Measurements from ENCODE around the gene MS4A12.
"Not testable (repeated sequence)": the region's sequence is repeated elsewhere in the genome, so short reads cannot be mapped to it uniquely, and the experiment has no call there.

The MS4A12 gene, protein sequence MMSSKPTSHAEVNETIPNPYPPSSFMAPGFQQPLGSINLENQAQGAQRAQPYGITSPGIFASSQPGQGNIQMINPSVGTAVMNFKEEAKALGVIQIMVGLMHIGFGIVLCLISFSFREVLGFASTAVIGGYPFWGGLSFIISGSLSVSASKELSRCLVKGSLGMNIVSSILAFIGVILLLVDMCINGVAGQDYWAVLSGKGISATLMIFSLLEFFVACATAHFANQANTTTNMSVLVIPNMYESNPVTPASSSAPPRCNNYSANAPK

DNA sequence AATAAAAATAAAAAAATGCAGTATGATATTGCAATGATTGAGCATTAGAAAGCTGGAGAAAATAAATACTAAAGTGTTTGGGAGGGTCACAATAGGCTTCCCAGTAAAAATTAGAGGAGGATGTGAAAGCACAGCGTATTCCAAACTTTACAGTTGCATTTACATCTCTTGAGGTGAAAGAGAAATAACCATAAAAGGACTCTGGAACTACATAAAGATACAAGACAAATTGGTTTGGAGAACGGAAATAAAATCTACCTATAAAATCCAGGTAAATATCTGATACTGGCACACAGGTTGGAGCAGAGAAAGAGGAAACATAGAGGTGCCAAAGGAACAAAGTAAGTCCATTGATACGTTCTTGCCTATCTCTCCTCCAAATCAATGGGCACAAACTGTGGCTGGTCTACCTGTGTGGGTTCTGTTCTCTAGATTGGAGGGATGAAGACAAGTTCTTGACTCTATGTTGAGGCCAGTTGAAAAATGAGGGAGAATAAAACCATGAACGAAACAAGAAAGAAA is at the start of gene MS4A12:
Gene MS4A12 (plus strand): TSS at position 291 of the 522 bp plus-strand sequence. CDS start 4,541 bp downstream, outside the sequence.
- no peak for DNase-seq (ENCODE audit: low read depth in 2 of 2)

DNA sequence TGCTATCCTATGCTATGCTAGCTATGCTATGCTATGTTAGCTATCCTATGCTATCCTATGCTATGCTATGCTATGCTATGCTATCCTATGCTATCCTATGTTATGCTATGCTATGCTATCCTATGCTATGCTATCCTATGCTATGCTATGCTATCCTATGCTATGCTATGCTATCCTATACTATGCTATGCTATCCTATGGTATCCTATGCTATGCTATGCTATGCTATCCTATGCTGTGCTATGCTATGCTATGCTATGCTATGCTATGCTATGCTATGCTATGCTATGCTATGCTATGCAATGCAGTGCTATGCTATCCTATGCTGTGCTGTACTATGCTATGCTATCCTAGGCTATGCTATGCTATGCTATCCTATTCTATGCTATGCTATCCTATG is 45.5 kb upstream of the MS4A12 start:
- no peak for DNase-seq (ENCODE audit: low read depth in 2 of 2)

DNA sequence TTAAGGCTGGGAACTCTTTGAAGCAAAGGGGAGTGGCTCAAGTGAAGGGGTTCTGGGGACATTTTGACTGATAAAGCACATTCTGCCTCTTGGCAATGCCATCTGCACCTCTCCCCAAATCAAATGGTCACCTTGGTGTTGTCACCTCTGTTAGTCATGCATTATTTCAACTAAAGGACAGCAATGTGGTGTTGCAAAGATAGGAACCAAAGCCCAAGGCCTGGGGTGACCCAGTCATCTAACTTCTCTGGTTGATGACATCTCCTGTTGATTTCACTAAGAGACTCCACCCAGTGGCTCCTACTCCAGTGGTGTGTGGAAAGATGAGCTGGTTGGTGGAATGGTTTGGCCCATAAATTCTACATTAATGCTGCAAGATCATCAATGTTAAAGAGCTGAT is 44.7 kb upstream of the MS4A12 start:
- DNase-seq (ENCODE audit: low read depth in 2 of 2): no peak

DNA sequence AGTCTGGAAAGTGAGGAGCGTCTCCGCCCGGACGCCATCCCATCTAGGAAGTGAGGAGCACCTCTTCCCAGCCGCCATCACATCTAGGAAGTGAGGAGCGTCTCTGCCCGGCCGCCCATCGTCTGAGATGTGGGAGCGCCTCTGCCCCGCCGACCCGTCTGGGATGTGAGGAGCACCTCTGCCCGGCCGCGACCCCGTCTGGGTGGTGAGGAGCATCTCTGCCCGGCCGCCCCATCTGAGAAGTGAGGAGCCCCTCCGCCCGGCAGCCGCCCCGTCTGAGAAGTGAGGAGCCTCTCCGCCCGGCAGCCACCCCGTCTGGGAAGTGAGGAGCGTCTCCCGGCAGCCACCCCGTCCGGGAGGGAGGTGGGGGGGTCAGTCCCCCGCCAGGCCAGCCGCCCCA is 41.4 kb upstream of the MS4A12 start:
- DNase-seq (ENCODE audit: low read depth in 2 of 2): not testable (repeated sequence)

DNA sequence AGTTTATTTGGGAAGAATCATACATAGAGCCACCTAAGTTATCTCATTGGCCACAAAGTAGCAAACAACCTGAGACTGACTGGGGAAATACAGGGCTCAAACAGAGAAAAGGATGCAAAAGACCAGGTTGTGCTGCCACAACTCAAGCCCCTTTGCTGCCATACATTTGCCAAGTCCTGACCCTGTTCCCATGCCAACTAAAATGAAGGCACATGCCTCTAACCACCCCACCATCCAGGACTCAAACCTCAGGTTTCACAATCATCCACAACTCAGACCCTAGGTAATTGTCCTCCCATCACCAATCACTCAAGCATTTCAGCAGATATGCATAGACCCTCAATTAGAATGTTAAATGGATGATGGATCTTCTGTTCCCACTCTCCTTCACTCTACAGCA is 38.4 kb upstream of the MS4A12 start:
- no peak for DNase-seq (ENCODE audit: low read depth in 2 of 2)

DNA sequence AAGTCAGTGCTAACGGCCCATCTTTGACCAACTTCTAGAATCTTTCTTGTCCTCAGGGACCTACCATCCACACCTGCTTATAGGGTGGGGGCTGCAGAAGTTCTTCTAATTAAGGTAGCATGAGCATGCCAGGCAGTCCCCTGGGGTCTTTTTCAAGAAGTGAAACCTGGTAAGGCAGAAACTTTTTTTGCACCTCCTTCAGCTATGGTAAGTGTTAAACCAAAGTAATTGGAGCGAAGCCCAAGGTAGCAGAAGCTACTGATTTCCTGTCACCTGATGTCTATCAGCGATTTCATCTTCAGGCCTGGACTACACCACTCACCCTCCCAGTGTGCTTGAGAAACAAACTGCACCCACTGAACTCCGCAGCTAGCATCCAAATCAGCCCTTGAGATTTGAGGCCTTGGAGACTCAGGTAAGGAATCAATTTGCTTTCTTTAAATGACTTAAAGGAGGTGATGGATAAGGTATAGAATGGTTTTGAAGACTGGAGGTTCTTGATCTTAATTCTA is 37.0 kb upstream of the MS4A12 start, which contains the start of gene MS4A1:
Gene MS4A1 (plus strand): TSS at position 317 of the 512 bp plus-strand sequence. CDS start 6,528 bp downstream, outside the sequence.
- DNase-seq (ENCODE audit: low read depth in 2 of 2): no peak

DNA sequence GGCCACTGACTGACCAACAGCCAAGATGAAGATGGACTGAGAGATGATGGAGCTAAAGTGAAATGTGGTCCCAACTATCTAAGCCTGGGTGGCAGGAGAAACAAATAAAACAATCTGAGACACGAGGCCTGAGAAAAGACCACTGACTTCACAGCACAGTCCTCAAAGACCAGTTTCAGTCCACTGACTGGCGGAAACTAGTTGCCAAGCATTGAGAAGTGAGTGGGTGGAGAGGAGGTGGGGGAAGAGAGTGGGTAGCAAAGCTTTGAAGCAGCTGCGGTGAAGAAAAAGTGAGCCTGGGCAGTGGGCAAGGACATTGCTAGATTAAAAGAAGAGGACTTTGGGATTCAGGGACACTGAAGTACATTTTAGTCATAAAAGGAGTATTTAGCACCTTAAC is 35.0 kb upstream of the MS4A12 start:
- DNase-seq (ENCODE audit: low read depth in 2 of 2): no peak

DNA sequence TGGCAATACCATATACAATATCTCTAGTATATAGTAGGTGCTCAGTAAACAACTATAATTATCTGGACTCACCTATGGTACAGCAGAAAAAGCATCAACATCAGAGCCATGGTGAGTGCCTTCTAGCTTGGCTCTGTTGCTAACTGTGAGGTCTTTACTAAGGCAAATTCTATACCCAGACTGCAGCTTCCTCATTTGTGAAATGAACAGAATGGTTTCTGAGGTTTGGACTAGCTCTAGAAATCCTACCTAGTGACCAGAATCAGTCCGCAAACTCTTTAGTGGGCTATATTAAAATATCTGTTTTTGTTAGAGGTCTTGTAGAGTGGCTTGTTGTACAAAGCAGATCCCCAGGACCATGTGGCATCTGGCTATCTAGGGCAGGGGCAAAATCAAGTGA is 33.2 kb upstream of the MS4A12 start:
- no peak for DNase-seq (ENCODE audit: low read depth in 2 of 2)

DNA sequence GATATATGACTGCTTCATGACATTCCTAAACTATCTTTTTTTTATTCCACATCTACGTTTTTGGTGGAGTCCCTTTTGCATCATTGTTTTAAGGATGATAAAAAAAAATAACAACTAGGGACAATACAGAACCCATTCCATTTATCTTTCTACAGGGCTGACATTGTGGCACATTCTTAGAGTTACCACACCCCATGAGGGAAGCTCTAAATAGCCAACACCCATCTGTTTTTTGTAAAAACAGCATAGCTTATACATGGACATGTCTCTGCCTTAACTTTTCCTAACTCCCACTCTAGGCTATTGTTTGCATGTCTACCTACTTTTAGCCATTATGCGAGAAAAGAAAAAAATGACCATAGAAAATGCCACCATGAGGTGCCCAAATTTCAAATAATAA is 23.7 kb upstream of the MS4A12 start:
- no peak for DNase-seq (ENCODE audit: low read depth in 2 of 2)

DNA sequence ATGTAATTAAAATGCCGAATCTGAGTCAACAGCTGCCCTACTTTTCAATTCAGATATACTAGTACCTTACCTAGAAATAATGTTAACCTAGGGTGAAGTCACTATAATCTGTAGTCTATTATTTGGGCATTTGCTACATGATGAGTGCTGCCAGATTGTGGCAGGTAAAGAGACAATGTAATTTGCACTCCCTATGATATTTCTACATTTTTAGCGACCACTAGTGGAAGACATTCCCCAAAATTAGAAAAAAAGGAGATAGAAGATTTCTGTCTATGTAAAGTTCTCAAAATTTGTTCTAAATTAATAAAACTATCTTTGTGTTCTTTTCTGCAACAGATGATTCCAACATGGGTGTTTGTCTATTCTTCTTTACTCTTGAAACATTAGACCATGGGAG is 22.9 kb upstream of the MS4A12 start:
- no peak for DNase-seq (ENCODE audit: low read depth in 2 of 2)

DNA sequence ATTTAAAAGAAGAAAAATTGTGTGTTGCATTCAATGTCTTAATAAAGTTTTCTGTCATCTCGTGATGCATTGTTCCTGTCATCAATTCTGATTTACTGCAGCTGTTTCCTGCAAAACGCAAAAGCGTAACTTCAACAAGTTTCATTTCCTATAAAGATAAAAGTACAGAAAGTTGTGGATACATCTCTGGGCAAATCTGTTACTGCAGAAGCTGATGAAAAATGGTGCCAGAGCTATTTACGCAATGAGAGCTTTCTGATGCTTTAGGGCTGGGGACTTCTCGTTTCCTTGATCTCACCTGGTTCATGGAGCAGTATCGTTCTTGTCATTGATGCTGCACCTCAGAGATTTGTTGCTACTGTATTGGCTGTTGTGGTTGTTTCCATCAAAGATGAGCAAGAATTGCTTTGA is 15.5 kb upstream of the MS4A12 start:
- DNase-seq (ENCODE audit: low read depth in 2 of 2): no peak

DNA sequence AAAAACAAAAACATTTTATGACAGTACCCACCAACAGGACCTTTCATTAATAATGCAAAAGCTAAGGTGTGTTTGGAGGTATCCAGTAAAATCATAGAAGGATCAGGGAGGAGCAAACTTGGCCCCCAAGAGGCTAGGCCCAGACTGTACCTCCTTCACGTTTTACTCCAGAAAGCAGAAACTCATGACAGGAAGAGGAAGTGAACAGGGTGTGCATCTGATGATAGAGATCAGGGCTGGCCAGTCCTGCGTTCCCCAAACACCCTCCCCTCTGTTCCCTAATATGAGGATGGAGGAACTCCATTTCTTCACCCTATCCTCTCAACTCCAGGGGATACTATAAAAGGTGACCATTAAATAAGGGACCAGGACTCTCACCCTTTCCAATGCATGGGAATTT is 10.2 kb upstream of the MS4A12 start:
- no peak for DNase-seq (ENCODE audit: low read depth in 2 of 2)

DNA sequence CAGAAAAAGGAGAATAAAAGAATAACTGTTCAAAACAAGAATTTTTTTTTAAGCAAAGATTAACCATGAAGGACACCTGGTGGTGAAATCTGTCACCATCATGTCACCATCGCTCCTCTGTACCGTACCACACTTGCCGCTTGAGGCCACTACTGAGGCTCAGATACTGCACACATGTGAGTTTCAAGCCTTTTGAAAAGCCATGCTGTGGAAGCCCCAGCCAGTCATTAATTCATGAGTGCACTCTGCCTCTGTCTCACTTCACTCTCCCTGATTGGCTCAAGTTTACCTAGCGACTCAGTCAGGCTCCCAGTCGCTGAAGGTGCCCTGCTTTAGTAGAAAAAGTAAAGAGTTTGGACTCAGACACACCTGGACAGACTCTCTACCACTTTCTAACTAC is 6.6 kb upstream of the MS4A12 start:
- DNase-seq (ENCODE audit: low read depth in 2 of 2): no peak

DNA sequence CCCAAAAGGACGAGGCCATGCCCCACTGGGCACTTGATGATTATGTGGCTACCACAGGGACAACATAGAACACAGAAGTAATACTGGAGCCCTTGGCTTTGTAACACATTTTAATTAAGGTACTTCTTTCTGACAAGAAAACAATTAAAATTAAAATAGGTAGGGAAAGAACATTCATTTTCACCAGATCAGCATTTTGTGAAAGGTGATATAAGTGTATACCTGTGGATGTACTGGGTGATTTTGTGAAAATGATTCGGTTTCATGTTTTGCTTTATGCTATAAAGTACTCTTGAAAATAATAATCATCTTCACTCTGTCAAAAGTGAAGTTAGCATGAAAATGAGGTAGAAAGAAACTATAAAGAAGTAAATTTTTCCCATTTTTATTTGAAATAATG is 876 bp downstream of the MS4A12 start:
- DNase-seq (ENCODE audit: low read depth in 2 of 2): no peak

DNA sequence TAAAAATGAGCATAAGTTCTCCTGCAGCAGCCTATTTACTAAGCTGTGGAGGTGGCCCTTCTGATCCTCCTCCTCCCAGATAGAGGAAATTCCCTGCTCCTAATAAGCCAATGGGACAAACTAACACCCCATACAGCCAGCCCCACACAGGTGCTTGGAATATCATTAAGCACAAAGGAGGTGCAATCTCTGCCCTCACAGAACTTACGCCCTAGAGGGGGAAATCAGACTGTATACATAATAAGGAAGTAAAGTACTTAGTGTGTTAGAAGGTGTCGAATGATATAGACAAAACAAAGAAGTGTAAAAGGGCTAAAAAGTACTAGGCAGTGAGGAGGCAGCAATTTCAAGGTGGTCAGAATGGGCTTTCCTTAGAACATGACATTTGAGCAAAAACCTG is 5.8 kb downstream of the MS4A12 start:
- DNase-seq (ENCODE audit: low read depth in 2 of 2): no peak

DNA sequence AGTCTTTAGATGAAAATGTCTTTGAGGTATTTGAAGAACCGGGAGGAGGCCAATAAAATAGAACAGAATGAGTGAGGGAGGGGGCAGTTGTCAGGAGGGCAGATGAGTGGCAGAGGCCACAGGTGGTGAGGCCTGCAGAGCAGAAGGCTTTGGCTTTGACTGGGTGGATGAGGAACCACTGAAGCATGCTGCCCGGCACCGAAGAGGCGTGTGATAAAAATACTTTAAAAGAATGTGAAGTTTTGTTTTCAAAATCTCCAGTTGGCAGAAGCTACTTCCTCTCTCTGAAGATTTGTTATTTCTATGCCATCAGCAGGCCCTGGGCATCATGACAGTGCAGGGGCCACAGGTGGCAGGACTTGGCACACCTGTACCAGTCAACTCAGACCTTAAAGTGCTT is 6.3 kb downstream of the MS4A12 start:
- DNase-seq (ENCODE audit: low read depth in 2 of 2): no peak

DNA sequence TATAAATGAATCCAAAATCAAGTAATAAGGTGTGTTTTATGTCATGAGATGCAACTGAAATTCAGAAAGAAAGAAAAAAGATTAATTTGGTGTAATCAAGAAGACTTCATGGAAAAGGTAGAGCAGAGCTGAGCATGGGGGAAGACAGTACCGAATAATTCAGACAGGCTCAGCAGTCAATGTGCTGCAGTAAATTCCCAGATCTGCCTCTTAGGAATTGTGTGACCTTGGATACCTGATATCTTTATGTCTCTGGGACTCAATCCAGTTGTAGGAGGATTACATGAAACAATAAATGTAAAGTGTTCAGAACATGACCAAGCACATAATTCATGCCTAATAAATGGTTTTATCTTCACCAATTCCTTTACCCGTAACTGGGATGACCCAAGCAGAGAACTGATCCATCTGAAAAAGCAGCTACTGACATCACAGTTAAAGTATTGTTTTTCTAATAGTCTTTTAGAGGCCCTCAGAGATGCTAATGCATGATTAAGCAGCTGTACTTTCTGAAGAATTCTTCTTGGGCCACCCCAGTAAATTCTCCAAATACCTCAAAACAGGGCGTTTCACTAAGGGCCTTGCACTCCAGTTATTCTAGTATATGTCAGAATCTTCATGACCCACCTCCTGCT is 7.8 kb downstream of the MS4A12 start:
- DNase-seq (ENCODE audit: low read depth in 2 of 2): no peak

DNA sequence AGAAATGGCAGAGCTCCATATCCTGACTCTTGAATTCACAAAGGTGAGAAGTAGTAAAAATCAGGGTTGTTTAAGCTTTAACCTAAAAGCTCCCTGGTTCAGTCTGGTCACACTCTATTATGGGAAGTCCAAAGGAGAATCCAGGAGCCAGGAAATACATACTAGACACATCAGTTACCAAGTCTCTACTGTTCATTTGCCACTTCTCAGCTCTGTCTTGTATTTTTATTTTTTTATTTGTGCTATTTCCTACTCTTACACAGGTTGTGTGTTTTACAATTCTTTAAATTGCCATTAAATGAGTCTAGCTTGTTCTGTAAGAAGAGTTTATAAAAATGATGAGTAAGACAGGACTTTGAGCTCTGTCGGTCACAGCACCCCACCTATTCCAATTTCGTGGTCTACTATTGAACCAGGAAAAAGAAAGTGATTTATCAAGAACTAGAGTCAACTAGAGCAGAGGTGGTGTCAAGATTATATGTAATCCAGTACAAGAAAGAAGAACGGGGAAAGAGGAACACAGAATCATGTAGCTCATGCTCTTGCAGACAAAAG is 9.7 kb downstream of the MS4A12 start:
- no peak for DNase-seq (ENCODE audit: low read depth in 2 of 2)

DNA sequence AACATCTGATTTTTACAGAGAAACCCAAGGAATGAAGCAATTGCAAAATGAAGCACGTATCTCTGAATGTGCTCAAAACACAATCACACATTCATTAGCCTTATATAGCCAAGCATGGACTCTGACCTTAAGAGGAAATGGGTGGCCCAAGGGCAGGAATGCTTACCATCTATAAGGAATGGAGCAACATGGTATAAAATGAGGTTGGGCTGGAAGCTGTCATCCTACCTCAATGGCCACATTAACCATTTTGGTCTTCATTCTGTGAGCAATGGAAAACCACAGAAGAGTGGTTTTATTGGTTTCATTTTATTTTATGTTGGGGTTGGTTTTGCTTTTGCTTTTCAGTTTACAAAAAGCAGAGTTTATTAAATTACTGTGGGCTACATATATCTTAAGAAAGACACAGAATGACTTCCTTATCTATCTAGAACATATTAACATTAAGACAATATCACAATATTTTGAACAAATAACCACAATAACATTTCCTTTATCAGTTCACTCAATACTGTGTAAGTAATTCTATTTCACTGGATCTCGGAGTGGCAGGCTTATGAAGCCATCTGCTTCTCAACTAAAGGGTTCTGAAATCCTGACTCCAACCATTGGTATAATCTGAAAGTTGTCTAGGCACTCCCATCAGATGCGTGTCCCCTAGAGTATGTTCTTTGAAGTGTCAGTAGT is 11.8 kb downstream of the MS4A12 start:
- peak in 1 of 2 experiments; percentile 6 for DNase-seq (ENCODE audit: low read depth in 2 of 2)

DNA sequence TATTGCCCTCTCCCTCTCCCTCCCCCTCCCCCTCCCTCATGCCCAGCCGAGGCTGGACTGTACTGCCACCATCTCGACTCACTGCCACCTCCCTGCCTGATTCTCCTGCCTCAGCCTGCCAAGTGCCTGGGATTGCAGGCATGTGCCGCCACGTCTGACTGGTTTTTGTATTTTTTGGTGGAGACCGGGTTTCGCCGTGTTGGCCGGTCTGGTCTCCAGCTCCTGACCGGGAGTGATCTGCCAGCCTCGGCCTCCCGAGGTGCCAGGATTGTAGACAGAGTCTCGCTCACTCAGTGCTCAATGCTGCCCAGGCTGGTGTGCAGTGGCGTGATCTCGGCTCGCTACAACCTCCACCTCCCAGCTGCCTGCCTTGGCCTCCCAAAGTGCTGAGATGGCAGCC is 17.0 kb downstream of the MS4A12 start:
- DNase-seq (ENCODE audit: low read depth in 2 of 2): not testable (repeated sequence)

DNA sequence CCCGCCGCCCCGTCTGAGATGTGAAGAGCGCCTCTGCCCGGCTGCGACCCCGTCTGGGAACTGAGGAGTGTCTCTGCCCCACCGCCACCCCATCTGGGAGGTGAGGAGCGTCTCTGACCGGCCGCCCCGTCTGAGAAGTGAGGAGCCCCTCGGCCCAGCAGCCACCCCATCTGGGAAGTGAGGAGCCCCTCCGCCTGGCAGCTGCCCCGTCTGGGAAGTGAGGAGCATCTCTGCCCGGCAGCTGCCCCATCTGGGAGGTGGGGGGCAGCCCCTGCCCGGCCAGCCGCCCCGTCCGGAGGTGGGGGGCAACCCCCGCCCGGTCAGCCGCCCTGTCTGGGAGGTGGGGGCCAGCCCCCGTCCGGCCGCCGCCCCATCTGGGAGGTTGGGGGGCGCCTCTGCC is 17.6 kb downstream of the MS4A12 start:
- DNase-seq (ENCODE audit: low read depth in 2 of 2): not testable (repeated sequence)

DNA sequence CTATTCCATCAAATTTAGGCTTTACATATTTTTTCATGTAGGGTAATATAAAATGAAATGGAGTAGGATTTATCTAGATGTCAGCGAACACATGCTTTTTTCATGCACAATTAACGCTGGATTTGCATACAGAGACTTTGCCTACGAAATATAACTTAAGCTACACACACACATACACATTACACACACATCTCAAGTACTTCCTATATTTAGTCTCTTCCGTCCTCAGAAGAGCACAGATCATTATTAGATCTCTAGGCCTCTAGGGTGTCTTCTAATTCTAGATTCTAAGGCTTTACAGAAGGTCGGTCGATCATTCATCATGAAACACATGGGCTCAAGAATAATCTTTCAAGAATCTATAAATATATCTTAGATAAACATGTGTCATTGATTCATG is 18.8 kb downstream of the MS4A12 start:
- no peak for DNase-seq (ENCODE audit: low read depth in 2 of 2)

All from stimulated activated CD4-positive, alpha-beta T cell treated with anti-CD3 and anti-CD28 coated beads, Interleukin-12 subunit alpha, Interleukin-12 subunit beta, amount 100 ng/mL, for 24 hours (primary cell).